Pancreas (tissue), 10 donors: ENCODE results near the gene PPARA. TPM values are rescaled to one million over a fixed set of nuclear protein-coding genes. Genes with fewer than 3 reads are reported as not detected.

Experiments used
- ATAC-seq, 4 donors: fragments of 200-7000 bp; cut with Tn5 transposase; one replicate each; pipeline versions ENCODE4 v1.8.0 to v1.9.1; 2020; ENCODE audit warnings: mild to moderate bottlenecking in 4 of 4, moderate library complexity in 4 of 4
- DNase-seq, 6 donors: peaks; one replicate each; pipeline ENCODE4 v3.0.0-alpha.2; 2020
- FAIRE-seq: peaks from 2 replicates; lab custom pipeline; 2012; peaks lifted over from hg19 to GRCh38; lab: Jason Lieb, UNC
- H3K27ac ChIP-seq, 4 donors: fragments of 200-600 bp; sonication (generic); 1 replicate in 3 of 4; 2 replicates in 1 of 4; pipeline versions ENCODE4 v1.5.0 to v1.8.0; 2020
- H3K27me3 ChIP-seq, 4 donors: fragments of 200-600 bp; one replicate each; pipeline ENCODE4 v1.8.0; 2021
- H3K36me3 ChIP-seq, 3 donors: fragments of 200-600 bp; sonication (generic) in 1 of 3; one replicate each; pipeline versions ENCODE4 v1.5.0 to v1.8.0; 2020 to 2021
- H3K4me1 ChIP-seq, 3 donors: fragments of 200-600 bp; one replicate each; pipeline ENCODE4 v1.8.0; 2021
- H3K4me3 ChIP-seq, 4 donors: fragments of 200-600 bp; sonication (generic) in 2 of 4; one replicate each; pipeline versions ENCODE4 v1.5.0 to v1.8.0; 2020 to 2021
- H3K9me3 ChIP-seq, 4 donors: fragments of 200-600 bp; one replicate each; pipeline ENCODE4 v1.8.0; 2021
- CTCF ChIP-seq, 4 donors: fragments of 200-600 bp; sonication (generic) in 3 of 4; IDR thresholded peaks; one replicate each; pipeline versions ENCODE4 v1.5.0 to v1.8.0; 2021; ENCODE audit warnings: antibody characterized with exemption in 4 of 4
- WGBS, 2 donors: extraction: QIAGEN DNeasy Blood & Tissue Kit; methylation state at CpG; one replicate each; pipeline ENCODE4 v1.1.7; 2013; 5-methylcytosine and 5-hydroxymethylcytosine counted together
- intact Hi-C, 3 donors: fragments of 100-400 bp; cut with DNase I; formaldehyde crosslinking; loops; one replicate each; pipeline versions ENCODE4 v1.11.1 to v1.14.2; 2022
- polyA plus RNA-seq, 2 donors: library from polyadenylated mRNA; stranded (reverse); fragments of 200-250 nt; gene quantifications; one replicate each; pipeline ENCODE4 v1.2.3, GENCODE V29; 2013
- total RNA-seq, 6 donors: library from RNA; stranded (reverse); fragmentation: NEBNext Ultra II Directional in 4 of 6; extraction: Animal tissue kit (Norgen Biotek cat#: 25700) in 4 of 6; gene quantifications; one replicate each; pipeline versions ENCODE4 v1.2.1 to v1.2.4, GENCODE V29; 2021 to 2023
- donor health status: healthy with polysubstance abuse.
- donor health status: DM: no; HTN: no; CAD: no; lungs with moderate emphysema.
- donor health status: DM: no; HTN: no; CAD: no.
- donor health status: control.
- donor health status: control.
- donor health status: Bipolar disorder and iron deficiency.
- donor health status: DM: yes; HTN: yes; CAD: no.
- donor health status: DM: no; HTN: no; CAD: no.
- donor health status: DM: no; HTN: no; CAD: no.
- donor health status: DM: yes; HTN: yes; CAD: no.

PPARA gene
- total and polyA plus RNA-seq, 8 donors: 4.1 to 24.5 (median 14.7) TPM

- peak in 1 of 6 donors; percentile 56 for DNase-seq
- WGBS, 2 donors: 26 to 33% methylated on average over 5 of the region's 5 CpGs
- ATAC-seq: peak; percentile 64 to 90 (median 69)
- H3K36me3 ChIP-seq: no peaks in the 10 kb centered on the region
- no peak for FAIRE-seq
- TF ChIP-seq CTCF (IDR thresholded peaks at IDR 0.05): no peak
- no peaks in the 10 kb centered on the region for H3K27me3 ChIP-seq
- H3K4me1 ChIP-seq: peaks cover 0 to 8% (median 0%) of the 10 kb centered on the region in 3 donors
- peak overlapping the region in 2 of 4 donors; percentile 31 to 53 for H3K27ac ChIP-seq
- H3K9me3 ChIP-seq: no peaks in the 10 kb centered on the region
- no peak overlapping the region for H3K4me3 ChIP-seq
- intact Hi-C loops: loop anchor here in 1 of 3 donors (10.0 kb wide), 2 partner anchors 63 to 97 kb away; no protein-coding TSS in a partner anchor
Measured at GRCh38 chr22:46241396-46242007, 91.2 kb downstream of the PPARA start.

- TF ChIP-seq CTCF (IDR thresholded peaks at IDR 0.05): no peak
- Histone ChIP-seq H3K27me3 (no peaks in the 10 kb centered on the region), H3K9me3 (no peaks in the 10 kb centered on the region), H3K36me3 (no peaks in the 10 kb centered on the region), H3K4me1 (peaks cover 0 to 8% (median 0%) of the 10 kb centered on the region in 3 donors), H3K27ac (no peak overlapping the region), H3K4me3 (no peak overlapping the region)
- WGBS, 2 donors: 81 to 89% methylated on average over 10 of the region's 10 CpGs
- ATAC-seq (no peak), FAIRE-seq (no peak), DNase-seq (no peak)
- intact Hi-C loops: loop anchor here in 1 of 3 donors (10.0 kb wide), 2 partner anchors 63 to 97 kb away; no protein-coding TSS in a partner anchor
Measured at GRCh38 chr22:46242076-46242475, 91.8 kb downstream of the PPARA start.

GRCh38 chr22:46244771-46245170, 94.4 kb downstream of the PPARA start:
- Histone ChIP-seq H3K27ac (no peak overlapping the region), H3K4me3 (no peak overlapping the region), H3K27me3 (no peaks in the 10 kb centered on the region), H3K4me1 (peaks cover 0 to 13% (median 0%) of the 10 kb centered on the region in 3 donors), H3K36me3 (no peaks in the 10 kb centered on the region), H3K9me3 (no peaks in the 10 kb centered on the region)
- DNase-seq (no peak), ATAC-seq (no peak), FAIRE-seq (no peak)
- TF ChIP-seq CTCF (IDR thresholded peaks at IDR 0.05): no peak
- WGBS, 2 donors: 94% methylated on average over 9 of the region's 9 CpGs
- intact Hi-C loops: loop anchor here in 1 of 3 donors (10.0 kb wide), 2 partner anchors 60 to 100 kb away; no protein-coding TSS in a partner anchor

GRCh38 chr22:46245511-46245910, 95.2 kb downstream of the PPARA start:
- 51 to 74% methylated on average over 16 of the region's 16 CpGs for WGBS, 2 donors
- TF ChIP-seq CTCF (IDR thresholded peaks at IDR 0.05): no peak
- ATAC-seq (no peak), FAIRE-seq (no peak), DNase-seq (no peak)
- intact Hi-C loops: loop anchor here in 1 of 3 donors (10.0 kb wide), 2 partner anchors 59 to 101 kb away; no protein-coding TSS in a partner anchor
- H3K36me3 ChIP-seq: no peaks in the 10 kb centered on the region
- H3K27ac ChIP-seq: no peak overlapping the region
- H3K4me1 ChIP-seq: peaks cover 0 to 13% (median 0%) of the 10 kb centered on the region in 3 donors
- H3K27me3 ChIP-seq: no peaks in the 10 kb centered on the region
- H3K9me3 ChIP-seq: no peaks in the 10 kb centered on the region
- no peak overlapping the region for H3K4me3 ChIP-seq

GRCh38 chr22:46246178-46246577, 95.9 kb downstream of the PPARA start:
- DNase-seq (no peak), ATAC-seq (no peak), FAIRE-seq (no peak)
- no peak overlapping the region for H3K4me3 ChIP-seq
- intact Hi-C loops: loop anchor here in 1 of 3 donors (10.0 kb wide), 2 partner anchors 59 to 101 kb away; no protein-coding TSS in a partner anchor
- TF ChIP-seq CTCF (IDR thresholded peaks at IDR 0.05): no peak
- WGBS, 2 donors: 91 to 92% methylated on average over 10 of the region's 10 CpGs
- no peaks in the 10 kb centered on the region for H3K9me3 ChIP-seq
- H3K4me1 ChIP-seq: peaks cover 0 to 6% (median 0%) of the 10 kb centered on the region in 3 donors
- no peak overlapping the region for H3K27ac ChIP-seq
- no peaks in the 10 kb centered on the region for H3K27me3 ChIP-seq
- H3K36me3 ChIP-seq: no peaks in the 10 kb centered on the region
